GM18873 (cell line): Measurements from ENCODE around the gene BTBD19.

Experiments used
- ATAC-seq: cut with Tn5 transposase; IDR thresholded peaks from one replicate; pipeline ENCODE4 v1.9.1; 2021; ENCODE audit warnings: mild to moderate bottlenecking, moderate library complexity, moderate number of reproducible peaks; ENCODE audit not compliant: unreplicated experiment, low FRiP score

The BTBD19 gene

GRCh38 chr1:44851308-44851707 is 43.0 kb downstream of the BTBD19 start:
- no peak for ATAC-seq

- no peak for ATAC-seq
Measured at GRCh38 chr1:44853201-44853600, 44.9 kb downstream of the BTBD19 start.

- no peak for ATAC-seq
Measured at GRCh38 chr1:44854970-44855369, 46.6 kb downstream of the BTBD19 start.

GRCh38 chr1:44855742-44856141 is 47.4 kb downstream of the BTBD19 start:
- ATAC-seq, result no peak

GRCh38 chr1:44857446-44857845 is 49.1 kb downstream of the BTBD19 start:
- ATAC-seq, result no peak

GRCh38 chr1:44860331-44860730 is 52.0 kb downstream of the BTBD19 start:
- no peak for ATAC-seq

- ATAC-seq, result no peak
Measured at GRCh38 chr1:44860891-44861425, 52.6 kb downstream of the BTBD19 start.

GRCh38 chr1:44862829-44863401 is 54.6 kb downstream of the BTBD19 start:
- no peak for ATAC-seq
